GM23338 (cell line): ENCODE results near the gene TMEM255B. TPM values are rescaled to one million over a fixed set of nuclear protein-coding genes. Genes with fewer than 3 reads are reported as not detected.

ENCODE experiments used
- ATAC-seq: fragments of 200-7000 bp; cut with Tn5 transposase; 3 replicates; pipeline ENCODE4 v1.9.1; 2020
- DNase-seq: peaks from one replicate; pipeline ENCODE4 v3.0.0-alpha.2; 2015; ENCODE audit warnings: low spot score
- H2AFZ ChIP-seq: fragments of 200-600 bp; sonication (generic); 2 replicates; pipeline ENCODE4 v1.8.0; 2016; ENCODE audit warnings: antibody characterized with exemption, mild to moderate bottlenecking, moderate library complexity
- H3F3A ChIP-seq: fragments of 200-600 bp; sonication (generic); replicated peaks from 2 replicates; pipeline ENCODE4 v1.8.0; 2017; ENCODE audit warnings: antibody characterized with exemption, mixed run types, low read depth
- H3K27ac ChIP-seq: fragments of 200-600 bp; sonication (generic); 2 replicates; pipeline ENCODE4 v1.6.1; 2016; ENCODE audit warnings: low read depth
- H3K27me3 ChIP-seq: fragments of 200-600 bp; sonication (generic); 2 replicates; pipeline ENCODE4 v1.8.0; 2016; ENCODE audit warnings: mild to moderate bottlenecking, mixed run types, moderate library complexity; ENCODE audit not compliant: insufficient read depth
- H3K36me3 ChIP-seq: fragments of 200-600 bp; sonication (generic); 2 replicates; pipeline ENCODE4 v1.8.0; 2016; ENCODE audit warnings: mild to moderate bottlenecking; ENCODE audit not compliant: insufficient read depth
- H3K4me1 ChIP-seq: fragments of 200-600 bp; sonication (generic); 2 replicates; pipeline ENCODE4 v1.8.0; 2016; ENCODE audit warnings: mild to moderate bottlenecking, moderate library complexity; ENCODE audit not compliant: insufficient read depth
- H3K4me2 ChIP-seq: fragments of 200-600 bp; sonication (generic); 2 replicates; pipeline ENCODE4 v1.7.1; 2017; ENCODE audit warnings: mixed run types
- H3K4me3 ChIP-seq: fragments of 200-600 bp; sonication (generic); 2 replicates; pipeline ENCODE4 v1.6.1; 2016; ENCODE audit warnings: mixed run types
- H3K79me2 ChIP-seq: fragments of 200-600 bp; sonication (generic); replicated peaks from 2 replicates; pipeline ENCODE4 v1.8.0; 2017; ENCODE audit warnings: mild to moderate bottlenecking; ENCODE audit not compliant: insufficient read depth
- H3K9me2 ChIP-seq: fragments of 200-600 bp; sonication (generic); 2 replicates; pipeline ENCODE4 v1.8.0; 2017; ENCODE audit not compliant: insufficient read depth
- H4K20me1 ChIP-seq: fragments of 200-600 bp; sonication (generic); replicated peaks from 2 replicates; pipeline ENCODE4 v1.8.0; 2017; ENCODE audit warnings: mild to moderate bottlenecking; ENCODE audit not compliant: insufficient read depth
- H3K27ac Mint-ChIP-seq: 2 replicates; pipeline ENCODE4 v1.8.0; 2020; ENCODE audit warnings: inconsistent platforms, mild to moderate bottlenecking, moderate library complexity, mixed read lengths
- H3K27me3 Mint-ChIP-seq: 3 replicates; pipeline ENCODE4 v1.8.0; 2022; ENCODE audit warnings: low read depth, mild to moderate bottlenecking, moderate library complexity, mixed read lengths, inconsistent platforms; ENCODE audit not compliant: insufficient read depth, poor library complexity
- H3K36me3 Mint-ChIP-seq: 3 replicates; pipeline ENCODE4 v1.8.0; 2021; ENCODE audit warnings: low read depth, mild to moderate bottlenecking, inconsistent platforms, moderate library complexity, mixed read lengths
- H3K4me1 Mint-ChIP-seq: 3 replicates; pipeline ENCODE4 v1.8.0; 2020; ENCODE audit warnings: mild to moderate bottlenecking, inconsistent platforms, mixed read lengths
- H3K4me3 Mint-ChIP-seq: 3 replicates; pipeline ENCODE4 v1.8.0; 2021; ENCODE audit warnings: moderate library complexity, mild to moderate bottlenecking, inconsistent platforms, mixed read lengths
- H3K9me3 Mint-ChIP-seq: 3 replicates; pipeline ENCODE4 v1.8.0; 2020; ENCODE audit warnings: moderate library complexity, mild to moderate bottlenecking, inconsistent platforms, mixed read lengths
- CTCF ChIP-seq, 2 experiments: fragments of 200-600 bp in 1 of 2; sonication (generic) in 1 of 2; conservative IDR thresholded peaks; 2 replicates each; pipeline versions ENCODE4 v1.5.1 to v1.6.1; 2016 to 2017; ENCODE audit warnings: antibody characterized with exemption in 2 of 2, low read depth in 2 of 2, mild to moderate bottlenecking in 2 of 2, moderate library complexity in 1 of 2
- ETS1 ChIP-seq: IDR thresholded peaks from 2 replicates; pipeline ENCODE4 v1.6.1; 2016; ENCODE audit warnings: antibody characterized with exemption
- EZH2 ChIP-seq: fragments of 200-600 bp; sonication (generic); IDR thresholded peaks from one replicate; pipeline ENCODE4 v1.8.0; 2017; ENCODE audit warnings: antibody characterized with exemption, mild to moderate bottlenecking, low read depth; ENCODE audit not compliant: unreplicated experiment
- EZH2phosphoT487 ChIP-seq: fragments of 200-600 bp; sonication (generic); IDR thresholded peaks from one replicate; pipeline ENCODE4 v1.8.1; 2018; ENCODE audit warnings: antibody characterized with exemption; ENCODE audit not compliant: unreplicated experiment
- NANOG ChIP-seq: IDR thresholded peaks from 2 replicates; pipeline ENCODE4 v1.6.1; 2016; ENCODE audit warnings: antibody characterized with exemption, borderline replicate concordance
- ZNF114 ChIP-seq: fragments of 250-450 bp; sonication (Bioruptor Pico); IDR thresholded peaks from 2 replicates; pipeline ENCODE4 v1.5.0; 2020; ENCODE audit warnings: mild to moderate bottlenecking, moderate library complexity
- polyA plus RNA-seq: library from polyadenylated mRNA; unstranded; fragments of >200 nt; fragmentation: Nextera tagmentation; extraction: Ambion mirVana; gene quantifications from 2 replicates; pipeline ENCODE4 v1.2.1, GENCODE V29; 2016
- total RNA-seq: library from RNA; depleted of rRNA; stranded (reverse); fragments of >200 nt; shearing (Covaris generic); gene quantifications from 2 replicates; pipeline ENCODE4 v1.2.3, GENCODE V29; 2014

TMEM255B gene
- total and polyA plus RNA-seq, 2 experiments from 2014 or later = 0.69 to 4.4 TPM

- Histone ChIP-seq H3K4me2 (no peak overlapping the region), H3F3A (no peaks in the 10 kb centered on the region), H3K4me3 (no peak overlapping the region), H3K79me2 (no peaks in the 10 kb centered on the region), H4K20me1 (no peaks in the 10 kb centered on the region), H2AFZ (no peak overlapping the region), H3K9me2 (no peaks in the 10 kb centered on the region), H3K27me3 (no peaks in the 10 kb centered on the region), H3K36me3 (no peaks in the 10 kb centered on the region), H3K4me1 (no peaks in the 10 kb centered on the region), H3K27ac (no peak overlapping the region)
- ATAC-seq (peak; percentile 45), DNase-seq (no peak)
- Mint-ChIP-seq H3K27me3 (peaks cover 7% of the 10 kb centered on the region), H3K4me3 (no peak overlapping the region), H3K36me3 (peaks cover 14% of the 10 kb centered on the region), H3K4me1 (no peaks in the 10 kb centered on the region; the same call in 2 of the 3 replicates), H3K9me3 (peaks cover 18% of the 10 kb centered on the region), H3K27ac (no peak overlapping the region)
- TF ChIP-seq EZH2 (no peak), EZH2phosphoT487 (no peak), ZNF114 (CRISPR knock-in tag) (no peak), ETS1 (no peak), CTCF (conservative IDR thresholded peaks at IDR 0.05; ENCODE audit: low read depth in 2 of 2) (no peak)
Observed at GRCh38 chr13:113811081-113811928, 52.3 kb downstream of the TMEM255B start.

GRCh38 chr13:113812178-113813040 lies 53.4 kb downstream of the TMEM255B start:
- H3K4me1 Mint-ChIP-seq = no peaks in the 10 kb centered on the region; the same call in 2 of the 3 replicates
- no peaks in the 10 kb centered on the region for H3K4me1 ChIP-seq
- ATAC-seq = no peak

More at GRCh38 chr13:113812178-113813040, 53.4 kb downstream of the TMEM255B start:
- H4K20me1 ChIP-seq = no peaks in the 10 kb centered on the region
- H3K4me2 ChIP-seq = no peak overlapping the region
- H3F3A ChIP-seq = no peaks in the 10 kb centered on the region
- peaks cover 10% of the 10 kb centered on the region for H3K27me3 Mint-ChIP-seq
- H3K4me3 Mint-ChIP-seq = no peak overlapping the region
- TF ChIP-seq NANOG = no peak
- no peaks in the 10 kb centered on the region for H3K79me2 ChIP-seq
- H3K27me3 ChIP-seq = no peaks in the 10 kb centered on the region
- peaks cover 21% of the 10 kb centered on the region for H3K9me3 Mint-ChIP-seq
- peaks cover 15% of the 10 kb centered on the region for H3K36me3 Mint-ChIP-seq
- H3K36me3 ChIP-seq = no peaks in the 10 kb centered on the region
- DNase-seq = no peak
- no peak overlapping the region for H3K4me3 ChIP-seq
- H2AFZ ChIP-seq = no peak overlapping the region
- H3K9me2 ChIP-seq = no peaks in the 10 kb centered on the region
- no peak overlapping the region for H3K27ac Mint-ChIP-seq
- H3K27ac ChIP-seq = no peak overlapping the region
